HEK293 (cell line): ENCODE measurements around the gene LRP1-AS.
A peak's percentile ranks its signal among the peaks of the same experiment; 100 is the strongest.

ENCODE experiments used
- CTCF ChIA-PET: fragments of 350-600 bp; formaldehyde crosslinking; extraction: SDS; loops from one replicate; lab custom pipeline; 2021; ENCODE audit warnings: antibody characterized with exemption; lab: Yijun Ruan, JAX
- POLR2A ChIA-PET: fragments of 300-600 bp; formaldehyde crosslinking; extraction: SDS; loops from one replicate; lab custom pipeline; 2020; ENCODE audit warnings: antibody characterized with exemption, inconsistent platforms; lab: Yijun Ruan, JAX
- H3K27ac ChIP-seq: fragments of 200-500 bp; sonication (Bioruptor generic); 2 replicates; pipeline ENCODE4 v1.5.1; 2014; ENCODE audit warnings: low read depth, low read length, control low read depth, inconsistent platforms; ENCODE audit errors: extremely low read depth
- H3K36me3 ChIP-seq, 2 experiments: fragments of 200-500 bp in 1 of 2; sonication (Bioruptor generic) in 1 of 2; 1 replicate in 1 of 2; 2 replicates in 1 of 2; pipeline ENCODE4 v1.5.1; 2014 to 2017; ENCODE audit warnings: inconsistent platforms in 2 of 2, low read length in 2 of 2; ENCODE audit not compliant: control insufficient read depth in 2 of 2, insufficient read depth in 1 of 2
- H3K4me1 ChIP-seq: fragments of 200-500 bp; sonication (Bioruptor generic); 2 replicates; pipeline ENCODE4 v1.5.1; 2014; ENCODE audit warnings: mild to moderate bottlenecking, low read length, inconsistent platforms; ENCODE audit not compliant: control insufficient read depth, insufficient read depth
- H3K4me3 ChIP-seq: 2 replicates; pipeline ENCODE4 v1.5.1; 2011; ENCODE audit warnings: low read depth, mild to moderate bottlenecking, control low read depth, low read length, moderate library complexity
- H3K9me3 ChIP-seq: fragments of 200-500 bp; sonication (Bioruptor generic); 2 replicates; pipeline ENCODE4 v1.5.1; 2014; ENCODE audit warnings: low read depth, low read length, inconsistent platforms; ENCODE audit not compliant: control insufficient read depth, insufficient read depth
- CTCF ChIP-seq: fragments of 450-650 bp; formaldehyde crosslinking; IDR thresholded peaks from 2 replicates; pipeline ENCODE4 v1.5.1; 2016; ENCODE audit warnings: missing biosample characterization, missing genetic modification characterization
- KLF1 ChIP-seq: fragments of 450-650 bp; formaldehyde crosslinking; IDR thresholded peaks from 2 replicates; pipeline ENCODE4 v1.5.1; 2016; ENCODE audit warnings: missing biosample characterization, missing genetic modification characterization
- KLF7 ChIP-seq: fragments of 450-650 bp; formaldehyde crosslinking; IDR thresholded peaks from 2 replicates; pipeline ENCODE4 v1.5.1; 2016; ENCODE audit warnings: missing biosample characterization, missing genetic modification characterization, borderline replicate concordance
- PRDM10 ChIP-seq: fragments of 450-650 bp; formaldehyde crosslinking; IDR thresholded peaks from 2 replicates; pipeline ENCODE4 v1.5.1; 2016; ENCODE audit warnings: missing biosample characterization, missing genetic modification characterization
- ZBTB10 ChIP-seq: fragments of 450-650 bp; formaldehyde crosslinking; IDR thresholded peaks from 2 replicates; pipeline ENCODE4 v1.5.1; 2016; ENCODE audit warnings: missing biosample characterization, missing genetic modification characterization
- ZBTB20 ChIP-seq: fragments of 450-650 bp; formaldehyde crosslinking; IDR thresholded peaks from 2 replicates; pipeline ENCODE4 v1.5.1; 2016; ENCODE audit warnings: missing biosample characterization, missing genetic modification characterization
- ZFP3 ChIP-seq: fragments of 450-650 bp; formaldehyde crosslinking; IDR thresholded peaks from 2 replicates; pipeline ENCODE4 v1.5.1; 2016; ENCODE audit warnings: low read depth, missing biosample characterization, missing genetic modification characterization
- ZNF184 ChIP-seq: fragments of 450-650 bp; IDR thresholded peaks from 2 replicates; pipeline ENCODE4 v1.5.1; 2018; ENCODE audit warnings: missing biosample characterization, mild to moderate bottlenecking, missing genetic modification characterization
- ZNF473 ChIP-seq: fragments of 450-650 bp; formaldehyde crosslinking; IDR thresholded peaks from 2 replicates; pipeline ENCODE4 v1.5.1; 2017; ENCODE audit warnings: missing biosample characterization, missing genetic modification characterization
- ZNF548 ChIP-seq: fragments of 450-650 bp; formaldehyde crosslinking; IDR thresholded peaks from 2 replicates; pipeline ENCODE4 v1.5.1; 2016; ENCODE audit warnings: missing biosample characterization, missing genetic modification characterization
- ZNF561 ChIP-seq: fragments of 450-650 bp; IDR thresholded peaks from 2 replicates; pipeline ENCODE4 v1.5.1; 2018; ENCODE audit warnings: missing biosample characterization, missing genetic modification characterization, borderline replicate concordance
- ZNF830 ChIP-seq: fragments of 450-650 bp; IDR thresholded peaks from 2 replicates; pipeline ENCODE4 v1.5.0; 2018; ENCODE audit warnings: missing biosample characterization, missing genetic modification characterization, low read depth, mild to moderate bottlenecking, moderate library complexity

The LRP1-AS gene

GRCh38 chr12:57159311-57159710 lies 11.9 kb upstream of the LRP1-AS start (continued):
- TF ChIP-seq CTCF = no peak
- no peak for TF ChIP-seq ZNF830 (tag by site-specific recombination)
- TF ChIP-seq KLF1 (tag by site-specific recombination) = no peak
- no peak for TF ChIP-seq PRDM10
- TF ChIP-seq KLF7 (tag by site-specific recombination) = no peak
- no peak for TF ChIP-seq ZNF184
- TF ChIP-seq ZNF548 (tag by site-specific recombination) = no peak
- no peak for TF ChIP-seq ZBTB10 (tag by site-specific recombination)

GRCh38 chr12:57158665-57159064 lies 11.2 kb upstream of the LRP1-AS start:
- H3K36me3 ChIP-seq = peaks cover 4 to 94% of the 10 kb centered on the region in 2 experiments; a peak in 1 of 3 replicates
- TF ChIP-seq ZFP3 = no peak
- TF ChIP-seq ZBTB20 (tag by site-specific recombination) = peak; percentile 34; the same call in 1 of the 2 replicates
- TF ChIP-seq PRDM10 = peak; percentile 34; the same call in 1 of the 2 replicates
- no peak for TF ChIP-seq ZNF561 (tag by site-specific recombination)
- TF ChIP-seq ZNF473 (tag by site-specific recombination) = no peak
- H3K4me1 ChIP-seq = no peaks in the 10 kb centered on the region
- no peak overlapping the region for H3K4me3 ChIP-seq
- ChIA-PET CTCF (no interaction called here), POLR2A (interaction anchor here (1.0 kb wide), 1 partner anchor 12 kb away, joined by 3 read pairs; the partner anchor contains the start of gene LRP1-AS)
- H3K27ac ChIP-seq = no peak overlapping the region
- no peaks in the 10 kb centered on the region for H3K9me3 ChIP-seq
